ENCODE measurements around the gene RAD9B.

DNA sequence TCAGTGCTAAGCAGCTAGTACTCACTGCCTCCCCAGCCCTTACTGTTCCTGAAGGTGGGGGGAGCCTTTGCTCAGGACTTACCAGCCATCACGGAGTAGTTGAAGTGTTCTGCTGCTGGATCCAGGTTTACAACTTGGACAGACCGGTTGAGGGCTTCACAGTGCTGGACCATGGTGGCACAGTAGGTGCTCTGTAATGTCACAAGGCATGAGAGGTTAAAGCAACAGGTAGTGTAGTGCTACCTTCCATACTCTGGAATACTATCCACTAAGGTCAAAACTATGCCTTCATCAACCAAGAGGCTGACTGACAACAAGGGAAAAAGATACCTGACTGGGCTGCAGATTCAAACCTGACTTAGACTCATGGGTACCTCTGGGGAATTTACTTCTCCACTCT lies 37.1 kb upstream of the RAD9B start:
- TF ChIP-seq, protein P1, sequence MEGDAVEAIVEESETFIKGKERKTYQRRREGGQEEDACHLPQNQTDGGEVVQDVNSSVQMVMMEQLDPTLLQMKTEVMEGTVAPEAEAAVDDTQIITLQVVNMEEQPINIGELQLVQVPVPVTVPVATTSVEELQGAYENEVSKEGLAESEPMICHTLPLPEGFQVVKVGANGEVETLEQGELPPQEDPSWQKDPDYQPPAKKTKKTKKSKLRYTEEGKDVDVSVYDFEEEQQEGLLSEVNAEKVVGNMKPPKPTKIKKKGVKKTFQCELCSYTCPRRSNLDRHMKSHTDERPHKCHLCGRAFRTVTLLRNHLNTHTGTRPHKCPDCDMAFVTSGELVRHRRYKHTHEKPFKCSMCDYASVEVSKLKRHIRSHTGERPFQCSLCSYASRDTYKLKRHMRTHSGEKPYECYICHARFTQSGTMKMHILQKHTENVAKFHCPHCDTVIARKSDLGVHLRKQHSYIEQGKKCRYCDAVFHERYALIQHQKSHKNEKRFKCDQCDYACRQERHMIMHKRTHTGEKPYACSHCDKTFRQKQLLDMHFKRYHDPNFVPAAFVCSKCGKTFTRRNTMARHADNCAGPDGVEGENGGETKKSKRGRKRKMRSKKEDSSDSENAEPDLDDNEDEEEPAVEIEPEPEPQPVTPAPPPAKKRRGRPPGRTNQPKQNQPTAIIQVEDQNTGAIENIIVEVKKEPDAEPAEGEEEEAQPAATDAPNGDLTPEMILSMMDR (conservative IDR thresholded peaks at IDR 0.05), result no peak
- TF ChIP-seq ZFX (IDR thresholded peaks at IDR 0.05), result no peak

All from C4-2B (cell line).